K562 (cell line): ENCODE data around the gene BBLN. TPM values are rescaled to one million over a fixed set of nuclear protein-coding genes. Genes with fewer than 3 reads are reported as not detected.
A peak's percentile ranks its signal among the peaks of the same experiment; 100 is the strongest.

Experiments
- ETV6 ChIP-seq, 3 experiments: fragments of 150-350 bp in 1 of 3; sonication (generic) in 1 of 3; formaldehyde crosslinking in 1 of 3; IDR thresholded peaks; 2 replicates each; pipeline versions ENCODE4 v1.6.1 to v1.8.0; 2014 to 2022; ENCODE audit warnings: borderline replicate concordance in 2 of 3, low read depth in 2 of 3, antibody characterized with exemption in 1 of 3, low read length in 1 of 3, mild to moderate bottlenecking in 1 of 3, missing genetic modification reagents in 1 of 3
- FIP1L1 ChIP-seq: fragments of 200-400 bp; formaldehyde crosslinking; IDR thresholded peaks from 2 replicates; pipeline ENCODE4 v1.6.1; 2018; ENCODE audit warnings: mild to moderate bottlenecking, low read depth, low read length; ENCODE audit not compliant: poor library complexity, severe bottlenecking
- HMGN3 ChIP-seq: IDR thresholded peaks from 2 replicates; pipeline ENCODE4 v1.6.1; 2011; ENCODE audit warnings: borderline replicate concordance, low read depth, mild to moderate bottlenecking, mixed read lengths, low read length; ENCODE audit not compliant: insufficient read length; ENCODE audit errors: extremely low read depth
- ZKSCAN3 ChIP-seq: fragments of 250-450 bp; sonication (Bioruptor Pico); IDR thresholded peaks from 2 replicates; pipeline ENCODE4 v1.4.0; 2020
- ZNF165 ChIP-seq: fragments of 250-450 bp; sonication (Bioruptor Pico); IDR thresholded peaks from 2 replicates; pipeline ENCODE4 v1.4.0; 2020; ENCODE audit warnings: borderline replicate concordance
- ZNF354B ChIP-seq: fragments of 250-450 bp; sonication (Bioruptor Pico); IDR thresholded peaks from 2 replicates; pipeline ENCODE4 v1.4.0; 2020
- polyA plus RNA-seq, 8 experiments: library from polyadenylated mRNA; depleted of rRNA in 4 of 8; stranded (reverse) in 5 of 8; unstranded in 3 of 8; fragments of >200 nt; fragmentation: Nextera tagmentation in 2 of 8; fragmentation: Illumina TruSeq in 1 of 8; extraction: Ambion mirVana in 2 of 8; extraction: Trizol in 1 of 8; gene quantifications; 2 replicates each; pipeline versions ENCODE4 v1.2.1 to v1.2.3, GENCODE V29; 2011 to 2014; ENCODE audit warnings: inconsistent platforms in 1 of 8, missing spikeins in 1 of 8
- total RNA-seq, 7 experiments: library from RNA; depleted of rRNA in 6 of 7; stranded (reverse); fragments of >200 nt in 6 of 7; fragmentation: Illumina TruSeq in 2 of 7; extraction: Trizol in 2 of 7; gene quantifications; 2 replicates each; pipeline versions ENCODE4 v1.2.1 to v1.2.3, GENCODE V29; 2011 to 2021; ENCODE audit warnings: low replicate concordance in 1 of 7
- TF ChIP-seq, protein P1 (sequence below): sonication (generic); formaldehyde crosslinking; IDR thresholded peaks from 2 replicates; pipeline ENCODE4 v1.8.0; 2023; ENCODE audit warnings: mild to moderate bottlenecking, missing genetic modification reagents
- TF ChIP-seq, protein P2 (sequence below): fragments of 200-600 bp; sonication (generic); IDR thresholded peaks from one replicate; pipeline ENCODE4 v1.6.1; 2012; ENCODE audit warnings: mild to moderate bottlenecking, low read depth, low read length, inconsistent platforms

The BBLN gene
- total and polyA plus RNA-seq, 9 of the 15 experiments (the other 6 are each of a cell fraction or from before 2014, with no cell fraction given) = 4.2 to 331 (median 87.1) TPM

DNA sequence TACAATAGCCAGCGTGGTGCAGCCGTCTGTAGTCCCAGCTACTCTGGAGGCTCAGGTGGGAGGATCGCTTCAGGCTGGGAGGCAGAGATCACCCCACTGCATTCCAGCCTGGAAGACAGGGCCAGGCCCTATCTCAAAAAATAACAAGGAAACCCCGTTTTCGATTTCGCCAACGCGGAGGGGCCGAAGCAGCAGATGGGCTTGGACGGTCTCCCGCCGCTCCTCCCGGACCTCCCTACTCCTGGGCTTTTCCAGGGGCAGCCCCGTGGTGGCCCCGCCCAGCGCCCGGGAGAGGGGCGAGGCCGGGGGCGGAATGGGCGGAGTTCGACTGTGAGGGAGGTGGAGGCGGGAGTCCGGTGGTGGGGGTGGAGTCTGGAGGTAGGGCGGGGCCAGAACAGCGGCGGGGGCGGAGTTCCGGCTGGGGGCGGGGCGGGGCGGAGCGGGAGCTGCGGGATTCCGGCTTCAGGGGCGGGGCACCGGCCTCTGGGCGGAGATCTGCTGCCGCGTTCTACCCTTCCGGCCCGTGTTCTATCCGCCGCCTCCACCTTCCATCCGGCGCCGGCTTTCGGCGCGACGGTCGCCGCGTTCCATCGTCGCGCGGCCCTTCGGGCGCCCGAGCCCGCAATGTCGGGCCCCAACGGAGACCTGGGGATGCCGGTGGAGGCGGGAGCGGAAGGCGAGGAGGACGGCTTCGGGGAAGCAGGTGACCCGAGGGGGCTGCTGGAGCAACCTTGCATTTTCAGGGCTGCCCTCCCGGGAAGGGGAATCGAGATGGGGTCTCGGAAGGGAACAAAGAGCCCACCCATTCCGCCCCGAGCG is at the start of gene BBLN (continued):
- TF ChIP-seq, protein P1, sequence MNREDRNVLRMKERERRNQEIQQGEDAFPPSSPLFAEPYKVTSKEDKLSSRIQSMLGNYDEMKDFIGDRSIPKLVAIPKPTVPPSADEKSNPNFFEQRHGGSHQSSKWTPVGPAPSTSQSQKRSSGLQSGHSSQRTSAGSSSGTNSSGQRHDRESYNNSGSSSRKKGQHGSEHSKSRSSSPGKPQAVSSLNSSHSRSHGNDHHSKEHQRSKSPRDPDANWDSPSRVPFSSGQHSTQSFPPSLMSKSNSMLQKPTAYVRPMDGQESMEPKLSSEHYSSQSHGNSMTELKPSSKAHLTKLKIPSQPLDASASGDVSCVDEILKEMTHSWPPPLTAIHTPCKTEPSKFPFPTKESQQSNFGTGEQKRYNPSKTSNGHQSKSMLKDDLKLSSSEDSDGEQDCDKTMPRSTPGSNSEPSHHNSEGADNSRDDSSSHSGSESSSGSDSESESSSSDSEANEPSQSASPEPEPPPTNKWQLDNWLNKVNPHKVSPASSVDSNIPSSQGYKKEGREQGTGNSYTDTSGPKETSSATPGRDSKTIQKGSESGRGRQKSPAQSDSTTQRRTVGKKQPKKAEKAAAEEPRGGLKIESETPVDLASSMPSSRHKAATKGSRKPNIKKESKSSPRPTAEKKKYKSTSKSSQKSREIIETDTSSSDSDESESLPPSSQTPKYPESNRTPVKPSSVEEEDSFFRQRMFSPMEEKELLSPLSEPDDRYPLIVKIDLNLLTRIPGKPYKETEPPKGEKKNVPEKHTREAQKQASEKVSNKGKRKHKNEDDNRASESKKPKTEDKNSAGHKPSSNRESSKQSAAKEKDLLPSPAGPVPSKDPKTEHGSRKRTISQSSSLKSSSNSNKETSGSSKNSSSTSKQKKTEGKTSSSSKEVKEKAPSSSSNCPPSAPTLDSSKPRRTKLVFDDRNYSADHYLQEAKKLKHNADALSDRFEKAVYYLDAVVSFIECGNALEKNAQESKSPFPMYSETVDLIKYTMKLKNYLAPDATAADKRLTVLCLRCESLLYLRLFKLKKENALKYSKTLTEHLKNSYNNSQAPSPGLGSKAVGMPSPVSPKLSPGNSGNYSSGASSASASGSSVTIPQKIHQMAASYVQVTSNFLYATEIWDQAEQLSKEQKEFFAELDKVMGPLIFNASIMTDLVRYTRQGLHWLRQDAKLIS (CRISPR knock-in tag) = no peak
- TF ChIP-seq FIP1L1 = peak; percentile 96
- TF ChIP-seq ZNF354B (CRISPR knock-in tag) = peak; percentile 35; the same call in 1 of the 2 replicates
- TF ChIP-seq, protein P2, sequence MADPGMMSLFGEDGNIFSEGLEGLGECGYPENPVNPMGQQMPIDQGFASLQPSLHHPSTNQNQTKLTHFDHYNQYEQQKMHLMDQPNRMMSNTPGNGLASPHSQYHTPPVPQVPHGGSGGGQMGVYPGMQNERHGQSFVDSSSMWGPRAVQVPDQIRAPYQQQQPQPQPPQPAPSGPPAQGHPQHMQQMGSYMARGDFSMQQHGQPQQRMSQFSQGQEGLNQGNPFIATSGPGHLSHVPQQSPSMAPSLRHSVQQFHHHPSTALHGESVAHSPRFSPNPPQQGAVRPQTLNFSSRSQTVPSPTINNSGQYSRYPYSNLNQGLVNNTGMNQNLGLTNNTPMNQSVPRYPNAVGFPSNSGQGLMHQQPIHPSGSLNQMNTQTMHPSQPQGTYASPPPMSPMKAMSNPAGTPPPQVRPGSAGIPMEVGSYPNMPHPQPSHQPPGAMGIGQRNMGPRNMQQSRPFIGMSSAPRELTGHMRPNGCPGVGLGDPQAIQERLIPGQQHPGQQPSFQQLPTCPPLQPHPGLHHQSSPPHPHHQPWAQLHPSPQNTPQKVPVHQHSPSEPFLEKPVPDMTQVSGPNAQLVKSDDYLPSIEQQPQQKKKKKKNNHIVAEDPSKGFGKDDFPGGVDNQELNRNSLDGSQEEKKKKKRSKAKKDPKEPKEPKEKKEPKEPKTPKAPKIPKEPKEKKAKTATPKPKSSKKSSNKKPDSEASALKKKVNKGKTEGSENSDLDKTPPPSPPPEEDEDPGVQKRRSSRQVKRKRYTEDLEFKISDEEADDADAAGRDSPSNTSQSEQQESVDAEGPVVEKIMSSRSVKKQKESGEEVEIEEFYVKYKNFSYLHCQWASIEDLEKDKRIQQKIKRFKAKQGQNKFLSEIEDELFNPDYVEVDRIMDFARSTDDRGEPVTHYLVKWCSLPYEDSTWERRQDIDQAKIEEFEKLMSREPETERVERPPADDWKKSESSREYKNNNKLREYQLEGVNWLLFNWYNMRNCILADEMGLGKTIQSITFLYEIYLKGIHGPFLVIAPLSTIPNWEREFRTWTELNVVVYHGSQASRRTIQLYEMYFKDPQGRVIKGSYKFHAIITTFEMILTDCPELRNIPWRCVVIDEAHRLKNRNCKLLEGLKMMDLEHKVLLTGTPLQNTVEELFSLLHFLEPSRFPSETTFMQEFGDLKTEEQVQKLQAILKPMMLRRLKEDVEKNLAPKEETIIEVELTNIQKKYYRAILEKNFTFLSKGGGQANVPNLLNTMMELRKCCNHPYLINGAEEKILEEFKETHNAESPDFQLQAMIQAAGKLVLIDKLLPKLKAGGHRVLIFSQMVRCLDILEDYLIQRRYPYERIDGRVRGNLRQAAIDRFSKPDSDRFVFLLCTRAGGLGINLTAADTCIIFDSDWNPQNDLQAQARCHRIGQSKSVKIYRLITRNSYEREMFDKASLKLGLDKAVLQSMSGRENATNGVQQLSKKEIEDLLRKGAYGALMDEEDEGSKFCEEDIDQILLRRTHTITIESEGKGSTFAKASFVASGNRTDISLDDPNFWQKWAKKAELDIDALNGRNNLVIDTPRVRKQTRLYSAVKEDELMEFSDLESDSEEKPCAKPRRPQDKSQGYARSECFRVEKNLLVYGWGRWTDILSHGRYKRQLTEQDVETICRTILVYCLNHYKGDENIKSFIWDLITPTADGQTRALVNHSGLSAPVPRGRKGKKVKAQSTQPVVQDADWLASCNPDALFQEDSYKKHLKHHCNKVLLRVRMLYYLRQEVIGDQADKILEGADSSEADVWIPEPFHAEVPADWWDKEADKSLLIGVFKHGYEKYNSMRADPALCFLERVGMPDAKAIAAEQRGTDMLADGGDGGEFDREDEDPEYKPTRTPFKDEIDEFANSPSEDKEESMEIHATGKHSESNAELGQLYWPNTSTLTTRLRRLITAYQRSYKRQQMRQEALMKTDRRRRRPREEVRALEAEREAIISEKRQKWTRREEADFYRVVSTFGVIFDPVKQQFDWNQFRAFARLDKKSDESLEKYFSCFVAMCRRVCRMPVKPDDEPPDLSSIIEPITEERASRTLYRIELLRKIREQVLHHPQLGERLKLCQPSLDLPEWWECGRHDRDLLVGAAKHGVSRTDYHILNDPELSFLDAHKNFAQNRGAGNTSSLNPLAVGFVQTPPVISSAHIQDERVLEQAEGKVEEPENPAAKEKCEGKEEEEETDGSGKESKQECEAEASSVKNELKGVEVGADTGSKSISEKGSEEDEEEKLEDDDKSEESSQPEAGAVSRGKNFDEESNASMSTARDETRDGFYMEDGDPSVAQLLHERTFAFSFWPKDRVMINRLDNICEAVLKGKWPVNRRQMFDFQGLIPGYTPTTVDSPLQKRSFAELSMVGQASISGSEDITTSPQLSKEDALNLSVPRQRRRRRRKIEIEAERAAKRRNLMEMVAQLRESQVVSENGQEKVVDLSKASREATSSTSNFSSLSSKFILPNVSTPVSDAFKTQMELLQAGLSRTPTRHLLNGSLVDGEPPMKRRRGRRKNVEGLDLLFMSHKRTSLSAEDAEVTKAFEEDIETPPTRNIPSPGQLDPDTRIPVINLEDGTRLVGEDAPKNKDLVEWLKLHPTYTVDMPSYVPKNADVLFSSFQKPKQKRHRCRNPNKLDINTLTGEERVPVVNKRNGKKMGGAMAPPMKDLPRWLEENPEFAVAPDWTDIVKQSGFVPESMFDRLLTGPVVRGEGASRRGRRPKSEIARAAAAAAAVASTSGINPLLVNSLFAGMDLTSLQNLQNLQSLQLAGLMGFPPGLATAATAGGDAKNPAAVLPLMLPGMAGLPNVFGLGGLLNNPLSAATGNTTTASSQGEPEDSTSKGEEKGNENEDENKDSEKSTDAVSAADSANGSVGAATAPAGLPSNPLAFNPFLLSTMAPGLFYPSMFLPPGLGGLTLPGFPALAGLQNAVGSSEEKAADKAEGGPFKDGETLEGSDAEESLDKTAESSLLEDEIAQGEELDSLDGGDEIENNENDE = no peak
- TF ChIP-seq ZNF165 (CRISPR knock-in tag) = 0 out of 2 replicates have a peak, but pooled peaks have one; percentile 79
- no peak for TF ChIP-seq ZKSCAN3
- no peak for TF ChIP-seq ETV6 (IDR thresholded peaks at IDR 0.05; ENCODE audit: borderline replicate concordance in 1 of 2, low read depth in 2 of 2, low read length in 1 of 2)
- TF ChIP-seq ETV6 (CRISPR knock-in tag; IDR thresholded peaks at IDR 0.05; ENCODE audit: borderline replicate concordance) = no peak
- TF ChIP-seq HMGN3 = no peak
